Sigmoid colon (tissue), 7 donors: ENCODE results near the gene TBX3. TPM values are rescaled to one million over a fixed set of nuclear protein-coding genes. Genes with fewer than 3 reads are reported as not detected.

Source experiments
- DNase-seq: peaks from one replicate; pipeline ENCODE4 v3.0.0-alpha.2; 2019
- H3K27ac ChIP-seq, 4 donors: fragments of 200-600 bp; sonication (generic); one replicate each; pipeline ENCODE4 v1.5.1; 2016 to 2019; ENCODE audit warnings: mild to moderate bottlenecking in 1 of 4
- H3K27me3 ChIP-seq, 3 donors: fragments of 200-600 bp; sonication (generic); one replicate each; pipeline ENCODE4 v1.5.1; 2019; ENCODE audit warnings: mild to moderate bottlenecking in 1 of 3
- H3K36me3 ChIP-seq, 4 donors: fragments of 200-600 bp; sonication (generic); one replicate each; pipeline ENCODE4 v1.5.1; 2016 to 2019
- H3K4me1 ChIP-seq, 4 donors: fragments of 200-600 bp; sonication (generic); one replicate each; pipeline ENCODE4 v1.5.1; 2017 to 2019
- H3K4me3 ChIP-seq, 4 donors: fragments of 200-600 bp; sonication (generic); one replicate each; pipeline ENCODE4 v1.5.1; 2017 to 2019; ENCODE audit warnings: mild to moderate bottlenecking in 2 of 4, moderate library complexity in 1 of 4
- H3K9me3 ChIP-seq, 4 donors: fragments of 200-600 bp in 3 of 4; sonication (generic) in 3 of 4; one replicate each; pipeline versions ENCODE4 v1.5.1 to v1.6.1; 2013 to 2019
- CTCF ChIP-seq, 4 experiments: fragments of 450-650 bp in 3 of 4; fragments of 200-600 bp in 1 of 4; IDR thresholded peaks; one replicate each; pipeline ENCODE4 v1.5.1; 2016 to 2019; ENCODE audit warnings: antibody characterized with exemption in 4 of 4, mild to moderate bottlenecking in 3 of 4, moderate library complexity in 2 of 4
- EP300 ChIP-seq, 4 donors: sonication (generic); formaldehyde crosslinking; IDR thresholded peaks; one replicate each; pipeline ENCODE4 v1.6.1; 2017; ENCODE audit warnings: antibody characterized with exemption in 4 of 4
- POLR2A ChIP-seq, 2 donors: fragments of 450-650 bp; IDR thresholded peaks; one replicate each; pipeline ENCODE4 v1.6.1; 2016; ENCODE audit warnings: antibody characterized with exemption in 2 of 2, mild to moderate bottlenecking in 2 of 2, moderate library complexity in 2 of 2
- POLR2AphosphoS5 ChIP-seq, 4 donors: sonication (generic); formaldehyde crosslinking; IDR thresholded peaks; one replicate each; pipeline ENCODE4 v1.6.1; 2017; ENCODE audit warnings: antibody characterized with exemption in 4 of 4
- WGBS, 2 donors: extraction: QIAGEN DNeasy Blood & Tissue Kit; methylation state at CpG; one replicate each; pipeline ENCODE4 v1.1.7; 2013; 5-methylcytosine and 5-hydroxymethylcytosine counted together
- intact Hi-C: fragments of 100-400 bp; cut with DNase I; formaldehyde crosslinking; loops from one replicate; pipeline ENCODE4 v1.15.1; 2023
- polyA plus RNA-seq, 3 donors: library from polyadenylated mRNA; stranded (reverse); fragments of 200-250 nt; gene quantifications; one replicate each; pipeline ENCODE4 v1.2.3, GENCODE V29; 2013
- total RNA-seq, 4 donors: library from RNA; depleted of rRNA; stranded (reverse); fragments of >200 nt; gene quantifications; one replicate each; pipeline ENCODE4 v1.1.0, GENCODE V29; 2016
- donor health status: healthy with polysubstance abuse.
- donor health status: Bipolar disorder and iron deficiency.
- donor health status: healthy.

Gene TBX3
- total and polyA plus RNA-seq, 7 donors = 2.3 to 9.7 (median 6.2) TPM

GRCh38 chr12:114674251-114675047 lies 9.5 kb downstream of the TBX3 start:
- WGBS, 2 donors = 70 to 93% methylated on average over 70 of the region's 70 CpGs
- H3K36me3 ChIP-seq = no peaks in the 10 kb centered on the region
- intact Hi-C loops = no loop called here
- no peak overlapping the region for H3K4me3 ChIP-seq
- H3K27me3 ChIP-seq = peaks cover 0 to 20% (median 5%) of the 10 kb centered on the region in 3 donors
- H3K4me1 ChIP-seq = no peaks in the 10 kb centered on the region
- no peak for DNase-seq
- TF ChIP-seq POLR2A (IDR thresholded peaks at IDR 0.05) (no peak), EP300 (IDR thresholded peaks at IDR 0.05) (no peak), CTCF (IDR thresholded peaks at IDR 0.05) (no peak), POLR2AphosphoS5 (IDR thresholded peaks at IDR 0.05) (no peak)
- H3K9me3 ChIP-seq = no peaks in the 10 kb centered on the region
- H3K27ac ChIP-seq = peak overlapping the region in 3 of 4 donors; percentile 31 to 33 (median 33)

DNA sequence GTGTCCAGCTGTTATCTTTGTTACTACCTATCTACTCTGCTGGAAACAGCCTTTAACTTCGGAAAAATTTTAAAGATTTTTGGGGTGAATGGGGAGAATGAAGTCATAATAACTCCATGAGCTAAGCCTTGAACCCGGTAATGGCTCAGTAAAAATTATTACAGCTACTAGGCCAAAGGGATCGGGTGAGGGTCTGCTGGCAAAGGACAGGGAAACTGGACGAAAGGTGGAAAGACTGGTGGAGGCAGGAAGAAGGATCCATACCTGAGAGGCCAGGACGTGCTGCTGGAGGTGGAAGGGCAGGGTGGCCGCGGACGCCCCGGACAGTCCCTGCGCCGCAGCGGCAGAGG lies 10.1 kb downstream of the TBX3 start:
- H3K36me3 ChIP-seq = no peaks in the 10 kb centered on the region
- peak overlapping the region; percentile 33 to 47 (median 34) for H3K27ac ChIP-seq
- no peaks in the 10 kb centered on the region for H3K9me3 ChIP-seq
- peaks cover 0 to 3% (median 2%) of the 10 kb centered on the region in 4 donors for H3K4me1 ChIP-seq
- no peak for DNase-seq
- 82 to 92% methylated on average over 12 of the region's 12 CpGs for WGBS, 2 donors
- H3K27me3 ChIP-seq = peaks cover 2 to 26% (median 11%) of the 10 kb centered on the region in 3 donors
- intact Hi-C loops = no loop called here
- TF ChIP-seq CTCF (IDR thresholded peaks at IDR 0.05) (no peak), POLR2A (IDR thresholded peaks at IDR 0.05) (no peak), EP300 (IDR thresholded peaks at IDR 0.05) (no peak), POLR2AphosphoS5 (IDR thresholded peaks at IDR 0.05) (no peak)
- no peak overlapping the region for H3K4me3 ChIP-seq

GRCh38 chr12:114673169-114673833 lies 10.7 kb downstream of the TBX3 start:
- Histone ChIP-seq H3K27ac (peak overlapping the region; percentile 33 to 47 (median 36)), H3K9me3 (no peaks in the 10 kb centered on the region), H3K36me3 (no peaks in the 10 kb centered on the region), H3K27me3 (peaks cover 2 to 31% (median 16%) of the 10 kb centered on the region in 3 donors), H3K4me3 (no peak overlapping the region), H3K4me1 (peaks cover 0 to 8% (median 8%) of the 10 kb centered on the region in 4 donors)
- DNase-seq = peak; percentile 70
- WGBS, 2 donors = 54 to 74% methylated on average over 10 of the region's 10 CpGs
- intact Hi-C loops = no loop called here
- TF ChIP-seq POLR2AphosphoS5 (IDR thresholded peaks at IDR 0.05) = peak in 3 of 4 donors; percentile 46 to 64 (median 57)
- TF ChIP-seq CTCF (IDR thresholded peaks at IDR 0.05) = no peak
- no peak for TF ChIP-seq POLR2A (IDR thresholded peaks at IDR 0.05)

DNA sequence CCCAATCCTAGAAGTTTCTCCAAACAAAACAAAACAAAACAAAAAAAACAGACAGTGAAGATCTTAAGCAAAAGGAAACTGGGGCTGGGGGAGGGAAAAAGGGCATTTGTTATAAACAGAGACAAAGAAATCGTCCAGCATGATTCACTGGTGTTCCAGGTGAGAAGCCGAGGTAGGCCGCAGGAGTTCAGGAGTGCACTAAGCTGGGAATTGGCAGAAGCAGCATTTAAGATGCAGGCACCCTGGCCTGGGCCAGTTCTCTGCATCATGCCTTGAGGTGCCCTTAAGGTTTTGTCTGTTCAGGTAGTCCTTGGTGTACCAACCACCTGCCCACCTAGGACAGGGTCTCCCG lies 11.2 kb downstream of the TBX3 start:
- Histone ChIP-seq H3K9me3 (no peaks in the 10 kb centered on the region), H3K27ac (peak overlapping the region in 3 of 4 donors; percentile 25 to 47 (median 38)), H3K4me3 (no peak overlapping the region), H3K4me1 (peaks cover 0 to 13% (median 13%) of the 10 kb centered on the region in 4 donors), H3K36me3 (no peaks in the 10 kb centered on the region), H3K27me3 (peaks cover 2 to 37% (median 21%) of the 10 kb centered on the region in 3 donors)
- WGBS, 2 donors = 68 to 78% methylated on average over 4 of the region's 4 CpGs
- no peak for DNase-seq
- intact Hi-C loops = no loop called here
- TF ChIP-seq POLR2AphosphoS5 (IDR thresholded peaks at IDR 0.05) (no peak), POLR2A (IDR thresholded peaks at IDR 0.05) (no peak), EP300 (IDR thresholded peaks at IDR 0.05) (no peak), CTCF (IDR thresholded peaks at IDR 0.05) (no peak)
